Measurements from ENCODE around the gene SRC.

DNA sequence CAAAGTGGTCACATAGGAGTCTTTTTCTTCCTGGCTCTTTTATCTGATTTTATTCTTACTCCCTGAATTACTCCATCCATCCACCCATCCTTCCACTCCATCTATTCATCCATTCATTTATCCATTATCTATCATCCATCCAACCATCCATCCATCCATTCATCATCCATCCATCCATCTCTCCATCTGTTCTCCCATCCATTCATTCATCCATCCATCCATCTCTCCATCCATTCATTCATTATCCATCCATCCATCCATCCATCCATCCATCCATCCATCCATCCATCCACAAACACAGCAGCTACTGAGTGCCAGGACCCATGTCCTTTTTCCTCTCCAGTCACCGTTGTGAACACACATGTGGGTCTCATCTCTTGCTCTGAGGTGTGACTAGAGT is 96.6 kb downstream of the SRC start:
- TF ChIP-seq, protein P1, sequence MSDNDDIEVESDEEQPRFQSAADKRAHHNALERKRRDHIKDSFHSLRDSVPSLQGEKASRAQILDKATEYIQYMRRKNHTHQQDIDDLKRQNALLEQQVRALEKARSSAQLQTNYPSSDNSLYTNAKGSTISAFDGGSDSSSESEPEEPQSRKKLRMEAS (IDR thresholded peaks at IDR 0.05; ENCODE audit: insufficient read depth, insufficient read length), result no peak
- TF ChIP-seq EZH2 (IDR thresholded peaks at IDR 0.05; ENCODE audit: borderline replicate concordance, low read depth, low read length, severe bottlenecking) (no peak), CTCF (IDR thresholded peaks at IDR 0.05; ENCODE audit: extremely low read depth in 1 of 2, insufficient read depth in 1 of 2, low read depth in 1 of 2, low read length in 2 of 2) (no peak), POLR2A (IDR thresholded peaks at IDR 0.05; ENCODE audit: low read depth, low read length) (no peak), GATA2 (IDR thresholded peaks at IDR 0.05; ENCODE audit: insufficient read depth, insufficient read length, low read depth, low read length) (no peak), JUN (IDR thresholded peaks at IDR 0.05; ENCODE audit: borderline replicate concordance, insufficient read depth, insufficient read length, low read depth) (no peak), MYC (IDR thresholded peaks at IDR 0.05; ENCODE audit: low read depth, low read length) (no peak), POLR2AphosphoS5 (IDR thresholded peaks at IDR 0.05; ENCODE audit: insufficient read depth, low read depth, low read length) (no peak)

All from endothelial cell of umbilical vein (primary cell).